Neural progenitor cell (in vitro differentiated cells): ENCODE measurements around the gene GSTO1.

Source experiments
- CTCF ChIP-seq: fragments of 200-600 bp; sonication (generic); IDR thresholded peaks from 2 replicates; pipeline ENCODE4 v1.5.1; 2017; ENCODE audit warnings: antibody characterized with exemption, mild to moderate bottlenecking
- EZH2 ChIP-seq: fragments of 200-600 bp; sonication (generic); IDR thresholded peaks from 2 replicates; pipeline ENCODE4 v1.6.1; 2017; ENCODE audit warnings: antibody characterized with exemption, mild to moderate bottlenecking, moderate library complexity

- TF ChIP-seq CTCF: no peak
- TF ChIP-seq EZH2: no peak
These were observed 20.9 kb upstream of the GSTO1 start for GRCh38 chr10:104233817-104234216.
